Left lung (tissue), 10 donors: ENCODE measurements around the gene CCT2. TPM values are rescaled to one million over a fixed set of nuclear protein-coding genes. Genes with fewer than 3 reads are reported as not detected.

Source experiments
- ATAC-seq: fragments of 200-7000 bp; cut with Tn5 transposase; one replicate; pipeline ENCODE4 v1.9.1; 2020; ENCODE audit warnings: moderate library complexity
- DNase-seq, 4 donors: peaks; one replicate each; pipeline ENCODE4 v3.0.0-alpha.2; 2013 to 2020
- H3K27ac ChIP-seq, 2 donors: fragments of 200-600 bp; sonication (generic) in 1 of 2; one replicate each; pipeline versions ENCODE4 v1.5.0 to v1.8.0; 2020 to 2021
- H3K27me3 ChIP-seq, 2 donors: fragments of 200-600 bp; sonication (generic) in 1 of 2; one replicate each; pipeline versions ENCODE4 v1.5.0 to v1.8.0; 2020 to 2021
- H3K36me3 ChIP-seq, 2 donors: fragments of 200-600 bp; sonication (generic) in 1 of 2; one replicate each; pipeline versions ENCODE4 v1.5.0 to v1.8.0; 2020 to 2021
- H3K4me1 ChIP-seq, 2 donors: fragments of 200-600 bp; one replicate each; pipeline ENCODE4 v1.8.0; 2021
- H3K4me3 ChIP-seq, 2 donors: fragments of 200-600 bp; sonication (generic) in 1 of 2; one replicate each; pipeline versions ENCODE4 v1.5.0 to v1.8.0; 2020 to 2021; ENCODE audit warnings: mild to moderate bottlenecking in 1 of 2
- H3K9me3 ChIP-seq, 2 donors: fragments of 200-600 bp; sonication (generic) in 1 of 2; one replicate each; pipeline versions ENCODE4 v1.5.0 to v1.8.0; 2020 to 2021
- intact Hi-C, 2 donors: fragments of 100-400 bp; cut with DNase I; formaldehyde crosslinking; loops; one replicate each; pipeline versions ENCODE4 v1.11.2 to v1.14.2; 2022
- polyA plus RNA-seq, 6 donors: library from polyadenylated mRNA; unstranded; fragments of 120-200 nt; gene quantifications; one replicate each; pipeline ENCODE4 v1.2.1, GENCODE V29; 2013; ENCODE audit not compliant: insufficient read length in 6 of 6
- total RNA-seq, 2 donors: library from RNA; stranded (reverse); fragmentation: NEBNext Ultra II Directional; extraction: Animal tissue kit (Norgen Biotek cat#: 25700); gene quantifications; one replicate each; pipeline ENCODE4 v1.2.1, GENCODE V29; 2021
- TF ChIP-seq, protein P1 (sequence below), 2 donors: fragments of 200-600 bp; sonication (generic) in 1 of 2; IDR thresholded peaks; one replicate each; pipeline versions ENCODE4 v1.5.0 to v1.8.0; 2021; ENCODE audit warnings: antibody characterized with exemption in 2 of 2
- donor health status: DM: no; HTN: yes; CAD: no.
- donor health status: DM: no; HTN: no; CAD: no.

The CCT2 gene
- total and polyA plus RNA-seq, 8 donors: 115 to 259 (median 246) TPM

DNA sequence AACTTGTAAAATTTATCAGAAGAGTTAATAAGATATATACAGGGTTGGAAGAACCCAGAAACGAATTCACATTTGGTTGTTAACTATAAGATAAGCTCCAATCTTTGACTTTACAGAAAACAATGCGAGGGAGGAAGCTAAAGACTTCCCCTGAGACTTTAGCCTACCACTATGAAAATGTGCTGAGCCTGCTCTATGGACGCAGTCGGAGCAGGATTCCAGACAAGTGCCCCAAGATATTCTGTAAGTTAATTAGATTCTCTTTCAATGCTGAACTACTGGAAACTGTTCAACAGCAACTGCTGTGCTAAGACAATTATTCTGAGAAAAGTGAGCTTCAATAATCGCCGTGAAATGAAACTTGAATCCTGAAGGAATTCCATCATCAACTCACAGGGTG, 33.8 kb downstream of the CCT2 start:
- Histone ChIP-seq H3K27ac (no peak overlapping the region), H3K4me1 (no peaks in the 10 kb centered on the region), H3K4me3 (no peak overlapping the region), H3K9me3 (no peaks in the 10 kb centered on the region), H3K27me3 (no peaks in the 10 kb centered on the region), H3K36me3 (no peaks in the 10 kb centered on the region)
- TF ChIP-seq, protein P1, sequence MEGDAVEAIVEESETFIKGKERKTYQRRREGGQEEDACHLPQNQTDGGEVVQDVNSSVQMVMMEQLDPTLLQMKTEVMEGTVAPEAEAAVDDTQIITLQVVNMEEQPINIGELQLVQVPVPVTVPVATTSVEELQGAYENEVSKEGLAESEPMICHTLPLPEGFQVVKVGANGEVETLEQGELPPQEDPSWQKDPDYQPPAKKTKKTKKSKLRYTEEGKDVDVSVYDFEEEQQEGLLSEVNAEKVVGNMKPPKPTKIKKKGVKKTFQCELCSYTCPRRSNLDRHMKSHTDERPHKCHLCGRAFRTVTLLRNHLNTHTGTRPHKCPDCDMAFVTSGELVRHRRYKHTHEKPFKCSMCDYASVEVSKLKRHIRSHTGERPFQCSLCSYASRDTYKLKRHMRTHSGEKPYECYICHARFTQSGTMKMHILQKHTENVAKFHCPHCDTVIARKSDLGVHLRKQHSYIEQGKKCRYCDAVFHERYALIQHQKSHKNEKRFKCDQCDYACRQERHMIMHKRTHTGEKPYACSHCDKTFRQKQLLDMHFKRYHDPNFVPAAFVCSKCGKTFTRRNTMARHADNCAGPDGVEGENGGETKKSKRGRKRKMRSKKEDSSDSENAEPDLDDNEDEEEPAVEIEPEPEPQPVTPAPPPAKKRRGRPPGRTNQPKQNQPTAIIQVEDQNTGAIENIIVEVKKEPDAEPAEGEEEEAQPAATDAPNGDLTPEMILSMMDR (IDR thresholded peaks at IDR 0.05): no peak
- DNase-seq (no peak), ATAC-seq (no peak)
- intact Hi-C loops: no loop called here

DNA sequence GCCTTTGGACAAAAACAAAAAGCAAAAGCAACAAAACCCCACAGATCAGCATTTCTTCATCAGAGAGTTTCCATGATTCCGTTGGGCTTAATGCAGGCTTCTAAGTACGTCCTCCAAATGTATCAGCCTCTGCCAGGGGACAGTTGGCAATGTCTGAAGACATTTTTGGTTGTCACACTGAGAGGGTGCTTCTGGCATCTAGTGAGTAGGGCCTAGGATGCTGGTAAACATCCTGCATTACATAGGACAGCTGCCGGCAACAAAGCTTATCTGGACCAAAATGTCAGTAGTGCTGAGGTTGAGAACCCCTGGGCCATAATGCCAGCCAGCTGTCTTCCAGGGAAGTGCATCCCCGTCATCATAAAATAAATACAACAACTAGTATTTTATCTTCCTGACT, 34.8 kb downstream of the CCT2 start:
- no peak overlapping the region for H3K4me3 ChIP-seq
- no peak overlapping the region for H3K27ac ChIP-seq
- no peaks in the 10 kb centered on the region for H3K4me1 ChIP-seq
- TF ChIP-seq, protein P1 (IDR thresholded peaks at IDR 0.05): no peak
- DNase-seq (no peak), ATAC-seq (no peak)
- H3K27me3 ChIP-seq: no peaks in the 10 kb centered on the region
- no peaks in the 10 kb centered on the region for H3K9me3 ChIP-seq
- H3K36me3 ChIP-seq: no peaks in the 10 kb centered on the region
- intact Hi-C loops: no loop called here

DNA sequence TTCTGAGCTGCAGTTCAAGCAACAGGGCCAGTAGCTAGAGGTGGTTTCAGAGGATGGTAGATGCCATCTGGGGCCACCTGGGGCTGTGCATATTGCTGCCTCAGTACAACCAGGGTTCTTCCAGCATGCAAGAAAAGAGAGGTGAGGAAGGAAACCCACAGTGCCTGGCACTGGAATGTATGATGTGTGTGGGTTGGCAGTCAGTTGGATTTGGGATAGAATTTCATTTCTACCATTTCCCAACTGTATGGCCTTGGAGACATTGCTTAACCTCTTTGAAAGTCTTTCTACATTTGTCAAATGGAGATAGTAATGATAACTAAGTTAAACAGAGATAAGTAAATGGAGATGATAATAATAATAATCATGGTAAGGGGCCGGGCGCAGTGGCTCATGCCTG, 35.7 kb downstream of the CCT2 start:
- no peak overlapping the region for H3K27ac ChIP-seq
- TF ChIP-seq, protein P1 (IDR thresholded peaks at IDR 0.05): no peak
- no peak for ATAC-seq
- H3K9me3 ChIP-seq: no peaks in the 10 kb centered on the region
- H3K36me3 ChIP-seq: no peaks in the 10 kb centered on the region
- no peaks in the 10 kb centered on the region for H3K27me3 ChIP-seq
- intact Hi-C loops: no loop called here
- H3K4me3 ChIP-seq: no peak overlapping the region
- H3K4me1 ChIP-seq: no peaks in the 10 kb centered on the region
- DNase-seq: no peak

DNA sequence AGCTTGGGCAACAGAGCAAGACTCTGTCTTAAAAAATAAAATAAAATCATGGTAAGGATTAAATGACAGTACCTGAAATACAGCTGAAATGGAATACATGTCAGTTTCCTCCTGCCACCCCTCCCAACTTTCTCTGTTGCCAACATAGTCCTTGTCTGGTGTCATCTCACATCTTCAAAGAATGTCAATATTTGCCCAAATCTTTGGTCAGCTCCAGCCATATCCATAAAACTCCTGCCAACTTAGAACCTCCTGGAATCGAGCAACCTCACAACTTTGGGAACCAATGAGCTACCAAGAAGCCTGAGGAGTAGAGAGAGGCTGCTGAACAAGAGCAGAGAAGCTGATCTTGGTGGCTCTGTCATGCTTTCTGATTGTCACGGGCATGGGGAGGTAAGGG, 36.3 kb downstream of the CCT2 start:
- Histone ChIP-seq H3K27ac (no peak overlapping the region), H3K9me3 (no peaks in the 10 kb centered on the region), H3K27me3 (no peaks in the 10 kb centered on the region), H3K4me3 (no peak overlapping the region), H3K4me1 (no peaks in the 10 kb centered on the region), H3K36me3 (no peaks in the 10 kb centered on the region)
- TF ChIP-seq, protein P1 (IDR thresholded peaks at IDR 0.05): no peak
- no peak for DNase-seq
- intact Hi-C loops: no loop called here
- no peak for ATAC-seq

DNA sequence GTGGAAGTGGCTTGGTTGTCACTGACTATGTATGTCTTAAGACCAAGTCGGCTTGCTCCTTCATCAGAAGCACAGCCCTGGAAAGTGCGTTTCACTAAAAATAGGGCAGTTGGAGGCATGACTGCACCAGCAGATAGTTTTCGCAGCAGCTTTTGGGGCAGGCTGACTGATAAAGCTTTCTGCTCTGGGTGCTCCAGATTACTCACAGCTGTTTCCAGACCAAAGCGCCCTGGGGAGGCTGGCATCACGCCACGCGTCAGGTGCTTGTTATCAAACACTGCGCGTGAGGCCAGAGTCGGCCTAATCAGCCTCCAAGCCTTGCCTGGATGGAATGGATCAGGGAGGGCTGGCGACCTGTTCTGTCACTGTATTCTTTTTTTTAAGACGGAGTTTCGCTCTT, 38.7 kb downstream of the CCT2 start:
- intact Hi-C loops: no loop called here
- Histone ChIP-seq H3K27ac (no peak overlapping the region), H3K9me3 (no peaks in the 10 kb centered on the region), H3K27me3 (no peaks in the 10 kb centered on the region), H3K4me1 (no peaks in the 10 kb centered on the region), H3K4me3 (no peak overlapping the region), H3K36me3 (no peaks in the 10 kb centered on the region)
- DNase-seq (peak in 1 of 4 donors; percentile 21), ATAC-seq (no peak)
- TF ChIP-seq, protein P1 (IDR thresholded peaks at IDR 0.05): no peak
